B cell (primary cell): ENCODE results near the gene FOXE3. TPM values are rescaled to one million over a fixed set of nuclear protein-coding genes. Genes with fewer than 3 reads are reported as not detected.

Experiments used
- ATAC-seq: fragments of 200-7000 bp; cut with Tn5 transposase; one replicate; pipeline ENCODE4 v1.10.0; 2021; ENCODE audit warnings: low read depth, mild to moderate bottlenecking, moderate number of reproducible peaks, moderate library complexity
- CTCF ChIA-PET: fragments of 350-600 bp; sonication (Branson Sonifier 250); formaldehyde crosslinking; loops from one replicate; lab custom pipeline; 2021; ENCODE audit warnings: antibody characterized with exemption, inconsistent platforms; lab: Charles Lee
- POLR2A ChIA-PET: fragments of 350-600 bp; sonication (Branson Sonifier 250); formaldehyde crosslinking; loops from one replicate; lab custom pipeline; 2021; ENCODE audit warnings: antibody characterized with exemption; lab: Charles Lee
- DNase-seq: peaks from one replicate; pipeline ENCODE4 v3.0.0; 2013
- H2AFZ ChIP-seq: 2 replicates; pipeline ENCODE4 v1.6.1; 2012; ENCODE audit warnings: mild to moderate bottlenecking, low read depth, low read length; ENCODE audit not compliant: insufficient read depth, poor library complexity, severe bottlenecking
- H3K27ac ChIP-seq, 2 donors: 1 replicate in 1 of 2; 2 replicates in 1 of 2; pipeline ENCODE4 v1.5.1; 2012 to 2013; ENCODE audit warnings: low read length in 2 of 2, mild to moderate bottlenecking in 2 of 2, moderate library complexity in 1 of 2
- H3K27me3 ChIP-seq, 4 experiments: fragments of 200-600 bp in 1 of 4; sonication (generic) in 1 of 4; replicated peaks in 1 of 4; 1 replicate in 2 of 4; 2 replicates in 2 of 4; pipeline versions ENCODE4 v1.6.1 to v1.7.0; 2013 to 2016; ENCODE audit warnings: low read length in 3 of 4, mild to moderate bottlenecking in 2 of 4, mixed read lengths in 1 of 4, moderate library complexity in 1 of 4; ENCODE audit not compliant: insufficient read depth in 4 of 4, control insufficient read depth in 3 of 4; ENCODE audit errors: control extremely low read depth in 1 of 4
- H3K36me3 ChIP-seq, 2 experiments: replicated peaks in 1 of 2; 1 replicate in 1 of 2; 2 replicates in 1 of 2; pipeline versions ENCODE4 v1.6.1 to v1.7.1; 2013; ENCODE audit warnings: low read length in 1 of 2; ENCODE audit not compliant: insufficient read depth in 2 of 2, control insufficient read depth in 1 of 2; ENCODE audit errors: control extremely low read depth in 1 of 2, extremely low read depth in 1 of 2
- H3K4me1 ChIP-seq, 2 donors: fragments of 200-600 bp in 1 of 2; sonication (generic) in 1 of 2; 1 replicate in 1 of 2; 2 replicates in 1 of 2; pipeline versions ENCODE4 v1.5.1 to v1.6.1; 2013 to 2017; ENCODE audit warnings: low read length in 2 of 2; ENCODE audit not compliant: control insufficient read depth in 2 of 2, insufficient read depth in 2 of 2
- H3K4me2 ChIP-seq: replicated peaks from 2 replicates; pipeline ENCODE3; 2012; ENCODE audit warnings: mild to moderate bottlenecking, low read depth, low read length; ENCODE audit not compliant: poor library complexity, severe bottlenecking
- H3K4me3 ChIP-seq, 5 experiments: fragments of 200-600 bp in 1 of 5; sonication (generic) in 1 of 5; 1 replicate in 3 of 5; 2 replicates in 2 of 5; pipeline versions ENCODE4 v1.5.1 to v1.7.0; 2011 to 2016; ENCODE audit warnings: low read length in 4 of 5, mild to moderate bottlenecking in 4 of 5, low read depth in 2 of 5, control low read depth in 1 of 5, moderate library complexity in 1 of 5; ENCODE audit not compliant: insufficient read depth in 1 of 5; ENCODE audit errors: control extremely low read depth in 1 of 5, extremely low read depth in 1 of 5
- H3K79me2 ChIP-seq: fragments of 200-600 bp; sonication (generic); one replicate; pipeline ENCODE4 v1.6.0; 2016; ENCODE audit warnings: low read length; ENCODE audit not compliant: control insufficient read depth, insufficient read depth
- H3K9ac ChIP-seq: fragments of 200-600 bp; sonication (generic); 2 replicates; pipeline ENCODE4 v1.6.1; 2017; ENCODE audit warnings: mild to moderate bottlenecking, low read length, moderate library complexity
- H3K9me3 ChIP-seq, 3 donors: one replicate each; pipeline versions ENCODE4 v1.6.1 to v1.7.1; 2013; ENCODE audit warnings: low read length in 2 of 3; ENCODE audit not compliant: control insufficient read depth in 2 of 3, insufficient read depth in 1 of 3; ENCODE audit errors: control extremely low read depth in 1 of 3
- H4K20me1 ChIP-seq: 2 replicates; pipeline ENCODE4 v1.6.0; 2012; ENCODE audit warnings: mild to moderate bottlenecking, low read length; ENCODE audit not compliant: insufficient read depth, control insufficient read depth, poor library complexity, severe bottlenecking
- H3K27ac Mint-ChIP-seq: one replicate; pipeline ENCODE4 v1.8.0; 2021; ENCODE audit warnings: mixed read lengths
- H3K27me3 Mint-ChIP-seq: one replicate; pipeline ENCODE4 v1.8.0; 2021; ENCODE audit warnings: mixed read lengths
- H3K4me1 Mint-ChIP-seq: one replicate; pipeline ENCODE4 v1.8.0; 2021; ENCODE audit warnings: mixed read lengths
- H3K4me3 Mint-ChIP-seq: one replicate; pipeline ENCODE4 v1.8.0; 2021; ENCODE audit warnings: mixed read lengths
- H3K9me3 Mint-ChIP-seq: one replicate; pipeline ENCODE4 v1.8.0; 2022; ENCODE audit warnings: mixed read lengths; ENCODE audit not compliant: insufficient read depth
- CTCF ChIP-seq: fragments of 200-600 bp; IDR thresholded peaks from one replicate; pipeline ENCODE4 v1.8.0; 2022; ENCODE audit warnings: antibody characterized with exemption, mild to moderate bottlenecking
- EZH2 ChIP-seq: IDR thresholded peaks from 2 replicates; pipeline ENCODE4 v1.6.1; 2012; ENCODE audit warnings: borderline replicate concordance, low read depth, mild to moderate bottlenecking, moderate library complexity, low read length; ENCODE audit not compliant: insufficient read depth, poor library complexity, severe bottlenecking
- WGBS: methylation state at CpG from one replicate; pipeline ENCODE4 v1.1.5; 2013; ENCODE audit warnings: missing lambda C conversion rate; ENCODE audit not compliant: insufficient coverage; 5-methylcytosine and 5-hydroxymethylcytosine counted together
- intact Hi-C: fragments of 100-400 bp; cut with micrococcal nuclease; formaldehyde crosslinking; loops from one replicate; pipeline ENCODE4 v1.10.0; 2022
- polyA plus RNA-seq: library from polyadenylated mRNA; depleted of rRNA; stranded (reverse); fragments of >200 nt; gene quantifications from 2 replicates; pipeline ENCODE4 v1.2.3, GENCODE V29; 2012
- total RNA-seq, 2 donors: library from RNA; stranded (reverse); fragments of 120-200 nt in 1 of 2; gene quantifications; 1 replicate in 1 of 2; 2 replicates in 1 of 2; pipeline versions ENCODE4 v1.2.3 to v1.2.4, GENCODE V29; 2013 to 2022

Gene FOXE3
- total and polyA plus RNA-seq, 2 donors (not counting 1 experiment from before 2014, with no cell fraction given) = not detected

GRCh38 chr1:47418681-47419325 is 2.7 kb downstream of the FOXE3 start:
- Mint-ChIP-seq H3K9me3 (no peaks in the 10 kb centered on the region), H3K27ac (no peak overlapping the region), H3K4me1 (peaks cover 8% of the 10 kb centered on the region), H3K27me3 (peaks cover 69% of the 10 kb centered on the region), H3K4me3 (no peak overlapping the region)
- H3K4me2 ChIP-seq = no peak overlapping the region
- H3K9me3 ChIP-seq = no peaks in the 10 kb centered on the region
- H3K4me3 ChIP-seq = no peak overlapping the region
- ChIA-PET POLR2A (no interaction called here), CTCF (interaction anchor here (0.7 to 1.0 kb wide), 2 partner anchors 11 to 15 kb away, joined by 3 read pairs; no protein-coding TSS in a partner anchor)
- no peak overlapping the region for H3K27ac ChIP-seq
- TF ChIP-seq CTCF (no peak), EZH2 (no peak)
- intact Hi-C loops = no loop called here
- no peaks in the 10 kb centered on the region for H3K79me2 ChIP-seq
- peaks cover 0 to 48% (median 17%) of the 10 kb centered on the region in 4 experiments for H3K27me3 ChIP-seq
- no peaks in the 10 kb centered on the region for H4K20me1 ChIP-seq
- H3K36me3 ChIP-seq = no peaks in the 10 kb centered on the region
- DNase-seq (no peak), ATAC-seq (no peak)
- 93% methylated on average over 3 of the region's 6 CpGs for WGBS
- H3K4me1 ChIP-seq = no peaks in the 10 kb centered on the region
- H2AFZ ChIP-seq = no peak overlapping the region
- no peak overlapping the region for H3K9ac ChIP-seq

- H3K4me2 ChIP-seq = no peak overlapping the region
- no peak for DNase-seq
- H3K4me1 Mint-ChIP-seq = peaks cover 8% of the 10 kb centered on the region
- no CpG with 5 or more reads among the region's 4 CpGs for WGBS
- H3K27ac ChIP-seq = no peak overlapping the region
- no peak for ATAC-seq
- no peak overlapping the region for H3K4me3 ChIP-seq
- peaks cover 0 to 3% of the 10 kb centered on the region in 2 donors for H3K4me1 ChIP-seq
- H3K9me3 ChIP-seq = no peaks in the 10 kb centered on the region
- no peak overlapping the region for H3K27ac Mint-ChIP-seq
- no peaks in the 10 kb centered on the region for H3K79me2 ChIP-seq
- no peak overlapping the region for H2AFZ ChIP-seq
- peaks cover 0 to 44% (median 18%) of the 10 kb centered on the region in 4 experiments for H3K27me3 ChIP-seq
- intact Hi-C loops = no loop called here
- H3K27me3 Mint-ChIP-seq = peaks cover 62% of the 10 kb centered on the region
- H3K36me3 ChIP-seq = no peaks in the 10 kb centered on the region
- no peak overlapping the region for H3K4me3 Mint-ChIP-seq
- H4K20me1 ChIP-seq = no peaks in the 10 kb centered on the region
- H3K9ac ChIP-seq = no peak overlapping the region
- TF ChIP-seq EZH2 (no peak), CTCF (no peak)
- CTCF ChIA-PET = interaction anchor here (2.0 kb wide), 1 partner anchor 17 kb away, joined by 8 read pairs; the partner anchor contains the start of gene FOXD2
- POLR2A ChIA-PET = no interaction called here
- no peaks in the 10 kb centered on the region for H3K9me3 Mint-ChIP-seq
Observed at GRCh38 chr1:47420547-47420946, 4.5 kb downstream of the FOXE3 start.
